HCT116 (cell line): ENCODE measurements around the gene TMEM154.
A peak's percentile ranks its signal among the peaks of the same experiment; 100 is the strongest.

Experiments
- CBX3 ChIP-seq: IDR thresholded peaks from 2 replicates; pipeline ENCODE4 v1.6.1; 2012; ENCODE audit warnings: low read depth
- EGR1 ChIP-seq: IDR thresholded peaks from 2 replicates; pipeline ENCODE4 v1.6.1; 2012; ENCODE audit warnings: low read depth
- ELF1 ChIP-seq: IDR thresholded peaks from 2 replicates; pipeline ENCODE4 v1.6.1; 2012; ENCODE audit warnings: low read depth, borderline replicate concordance
- EZH2 ChIP-seq: fragments of 200-600 bp; sonication (generic); IDR thresholded peaks from 2 replicates; pipeline ENCODE4 v1.6.1; 2017; ENCODE audit warnings: antibody characterized with exemption, mixed run types
- FOSL1 ChIP-seq: IDR thresholded peaks from 2 replicates; pipeline ENCODE4 v1.6.1; 2012; ENCODE audit warnings: low read depth
- POLR2A ChIP-seq: IDR thresholded peaks from 2 replicates; pipeline ENCODE4 v1.7.0; 2011; ENCODE audit warnings: borderline replicate concordance; ENCODE audit not compliant: insufficient read depth, insufficient read length; ENCODE audit errors: extremely low read depth
- POLR2AphosphoS5 ChIP-seq: IDR thresholded peaks from 2 replicates; pipeline ENCODE4 v1.6.1; 2011; ENCODE audit warnings: mild to moderate bottlenecking, low read depth, low read length, moderate library complexity
- RAD21 ChIP-seq: IDR thresholded peaks from 2 replicates; pipeline ENCODE4 v1.6.1; 2012; ENCODE audit warnings: low read depth, mild to moderate bottlenecking
- SIN3A ChIP-seq: IDR thresholded peaks from 2 replicates; pipeline ENCODE4 v1.6.1; 2012; ENCODE audit warnings: low read depth
- SP1 ChIP-seq: IDR thresholded peaks from 2 replicates; pipeline ENCODE4 v1.6.1; 2012; ENCODE audit warnings: low read depth
- YY1 ChIP-seq: IDR thresholded peaks from 2 replicates; pipeline ENCODE4 v1.6.1; 2011; ENCODE audit warnings: low read length, low read depth, moderate library complexity, mild to moderate bottlenecking; ENCODE audit not compliant: insufficient replicate concordance; ENCODE audit errors: extremely low read depth
- ZBTB33 ChIP-seq: IDR thresholded peaks from 2 replicates; pipeline ENCODE4 v1.6.1; 2011; ENCODE audit warnings: mild to moderate bottlenecking, low read length, moderate library complexity; ENCODE audit not compliant: insufficient replicate concordance; ENCODE audit errors: extremely low read depth
- ZNF274 ChIP-seq: fragments of 200-500 bp; sonication (Bioruptor generic); IDR thresholded peaks from 2 replicates; pipeline ENCODE4 v1.6.1; 2014; ENCODE audit warnings: mild to moderate bottlenecking, low read depth, low read length, inconsistent platforms
- TF ChIP-seq, protein P1 (sequence below), 3 experiments: fragments of 200-600 bp in 1 of 3; sonication (generic) in 1 of 3; IDR thresholded peaks in 2 of 3; conservative IDR thresholded peaks in 1 of 3; 2 replicates each; pipeline ENCODE4 v1.5.1; 2012 to 2017; ENCODE audit warnings: low read depth in 2 of 3, low read length in 2 of 3, antibody characterized with exemption in 1 of 3, borderline replicate concordance in 1 of 3, control low read depth in 1 of 3, mild to moderate bottlenecking in 1 of 3, mixed read lengths in 1 of 3, mixed run types in 1 of 3, moderate library complexity in 1 of 3; ENCODE audit not compliant: insufficient read depth in 1 of 3

DNA sequence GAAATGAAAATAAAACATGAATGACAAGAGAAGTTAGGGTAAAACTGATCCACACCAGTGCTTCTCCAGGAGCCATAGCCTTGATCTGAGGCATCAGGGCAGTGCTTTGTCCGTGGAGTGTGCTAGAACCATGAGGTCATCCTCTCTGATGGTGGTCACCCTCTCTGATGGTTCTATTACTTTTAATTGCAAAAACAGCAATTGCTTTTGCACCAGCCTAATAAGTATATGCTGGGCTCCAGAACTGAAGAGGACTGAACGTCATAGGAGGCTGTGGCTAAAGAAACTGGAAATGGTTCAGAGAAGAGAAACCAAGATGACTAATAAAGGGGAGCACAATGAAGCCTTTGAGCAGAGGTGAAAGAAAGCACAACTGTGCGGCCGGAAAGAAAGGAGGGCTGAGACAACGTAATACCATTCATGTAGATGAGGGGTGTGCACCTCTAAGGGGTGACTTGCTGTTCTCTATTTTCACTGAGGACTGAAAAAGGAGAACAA lies 17.0 kb upstream of the TMEM154 start:
- TF ChIP-seq, protein P1, sequence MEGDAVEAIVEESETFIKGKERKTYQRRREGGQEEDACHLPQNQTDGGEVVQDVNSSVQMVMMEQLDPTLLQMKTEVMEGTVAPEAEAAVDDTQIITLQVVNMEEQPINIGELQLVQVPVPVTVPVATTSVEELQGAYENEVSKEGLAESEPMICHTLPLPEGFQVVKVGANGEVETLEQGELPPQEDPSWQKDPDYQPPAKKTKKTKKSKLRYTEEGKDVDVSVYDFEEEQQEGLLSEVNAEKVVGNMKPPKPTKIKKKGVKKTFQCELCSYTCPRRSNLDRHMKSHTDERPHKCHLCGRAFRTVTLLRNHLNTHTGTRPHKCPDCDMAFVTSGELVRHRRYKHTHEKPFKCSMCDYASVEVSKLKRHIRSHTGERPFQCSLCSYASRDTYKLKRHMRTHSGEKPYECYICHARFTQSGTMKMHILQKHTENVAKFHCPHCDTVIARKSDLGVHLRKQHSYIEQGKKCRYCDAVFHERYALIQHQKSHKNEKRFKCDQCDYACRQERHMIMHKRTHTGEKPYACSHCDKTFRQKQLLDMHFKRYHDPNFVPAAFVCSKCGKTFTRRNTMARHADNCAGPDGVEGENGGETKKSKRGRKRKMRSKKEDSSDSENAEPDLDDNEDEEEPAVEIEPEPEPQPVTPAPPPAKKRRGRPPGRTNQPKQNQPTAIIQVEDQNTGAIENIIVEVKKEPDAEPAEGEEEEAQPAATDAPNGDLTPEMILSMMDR (IDR thresholded peaks at IDR 0.05 in 2 of 3, conservative IDR thresholded peaks at IDR 0.05 in 1 of 3; ENCODE audit: borderline replicate concordance in 1 of 3, insufficient read depth in 1 of 3, low read depth in 2 of 3, low read length in 2 of 3) = no peak
- TF ChIP-seq SP1 (no peak), POLR2A (no peak), CBX3 (no peak), RAD21 (no peak), EZH2 (no peak), FOSL1 (0 out of 2 replicates have a peak, but pooled peaks have one; percentile 23), POLR2AphosphoS5 (no peak), ZBTB33 (no peak), SIN3A (no peak), YY1 (no peak), ELF1 (no peak), ZNF274 (no peak), EGR1 (no peak)
